Esophagus (tissue), 2 donors: Measurements from ENCODE around the gene ACADVL. TPM values are rescaled to one million over a fixed set of nuclear protein-coding genes. Genes with fewer than 3 reads are reported as not detected.

ENCODE experiments used
- polyA plus RNA-seq, 2 donors: library from polyadenylated mRNA; stranded (reverse); fragments of 200-250 nt; gene quantifications; one replicate each; pipeline ENCODE4 v1.2.3, GENCODE V29; 2013
- donor health status: healthy with polysubstance abuse.
- donor health status: Bipolar disorder and iron deficiency.

Gene ACADVL
- polyA plus RNA-seq, 2 donors = 484 to 979 TPM

Other genes starting within 250 kb of the ACADVL start
- gene ALOX12, start 223.9 kb upstream of the ACADVL start, polyA plus RNA-seq = 10 to 100 TPM; 54.4 to 66.5 TPM
- 100 to 1,000 TPM; 216 to 253 TPM for gene RNASEK, start 207.3 kb upstream of the ACADVL start, polyA plus RNA-seq
- 1 to 10 TPM; 1.5 to 1.8 TPM for gene BCL6B, start 196.9 kb upstream of the ACADVL start, polyA plus RNA-seq
- gene SLC16A13, start 183.9 kb upstream of the ACADVL start, polyA plus RNA-seq = 1 to 10 TPM; 4.8 TPM
- 1 to 10 TPM; 1.9 to 2.3 TPM for gene SLC16A11, start 175.8 kb upstream of the ACADVL start, polyA plus RNA-seq
- 1 to 10 TPM; 1.7 to 6.0 TPM for gene CLEC10A, start 139.7 kb upstream of the ACADVL start, polyA plus RNA-seq
- under 1 TPM; 0.24 to 1.00 TPM for gene ASGR2, start 105.1 kb upstream of the ACADVL start, polyA plus RNA-seq
- gene ASGR1, start 40.6 kb upstream of the ACADVL start, polyA plus RNA-seq = 1 to 10 TPM in 1 of 2 donors, under 1 TPM in 1; 0.84 to 2.0 TPM
- gene DLG4, start 102 bp upstream of the ACADVL start, polyA plus RNA-seq = 10 to 100 TPM in 1 of 2 donors, 1 to 10 TPM in 1; 3.2 to 11.8 TPM
- 10 to 100 TPM; 20.8 to 32.2 TPM for gene DVL2, start 14.6 kb downstream of the ACADVL start, polyA plus RNA-seq
- 10 to 100 TPM; 22.4 to 29.6 TPM for gene PHF23, start 19.5 kb downstream of the ACADVL start, polyA plus RNA-seq
- 100 to 1,000 TPM; 354 to 393 TPM for gene GABARAP, start 22.5 kb downstream of the ACADVL start, polyA plus RNA-seq
- 10 to 100 TPM; 42.4 to 58.5 TPM for gene CTDNEP1, start 31.8 kb downstream of the ACADVL start, polyA plus RNA-seq
- 10 to 100 TPM; 14.7 to 39.0 TPM for gene ELP5, start 32.3 kb downstream of the ACADVL start, polyA plus RNA-seq
- gene CLDN7, start 42.5 kb downstream of the ACADVL start, polyA plus RNA-seq = 100 to 1,000 TPM; 271 to 275 TPM
- 1 to 10 TPM; 5.4 to 7.6 TPM for gene SLC2A4, start 61.8 kb downstream of the ACADVL start, polyA plus RNA-seq
- gene YBX2, start 74.7 kb downstream of the ACADVL start, polyA plus RNA-seq = 10 to 100 TPM in 1 of 2 donors, 1 to 10 TPM in 1; 2.8 to 13.0 TPM
- 100 to 1,000 TPM; 597 to 599 TPM for gene EIF5A, start 87.7 kb downstream of the ACADVL start, polyA plus RNA-seq
- gene GPS2, start 95.4 kb downstream of the ACADVL start, polyA plus RNA-seq = 10 to 100 TPM; 54.5 to 56.5 TPM
- 10 to 100 TPM; 15.7 to 32.1 TPM for gene NEURL4, start 109.4 kb downstream of the ACADVL start, polyA plus RNA-seq
- gene ACAP1, start 116.6 kb downstream of the ACADVL start, polyA plus RNA-seq = 1 to 10 TPM; 5.3 to 9.7 TPM
- gene KCTD11, start 132.2 kb downstream of the ACADVL start, polyA plus RNA-seq = 10 to 100 TPM; 39.3 to 75.9 TPM
- under 1 TPM in 1 of 2 donors, not detected in 1; 0.18 TPM for gene TMEM95, start 135.2 kb downstream of the ACADVL start, polyA plus RNA-seq
- gene TNK1, start 161.2 kb downstream of the ACADVL start, polyA plus RNA-seq = 1 to 10 TPM; 6.1 to 9.3 TPM
- gene PLSCR3, start 174.6 kb downstream of the ACADVL start, polyA plus RNA-seq = 10 to 100 TPM; 24.7 to 31.0 TPM
- gene TMEM256, start 184.2 kb downstream of the ACADVL start, polyA plus RNA-seq = 100 to 1,000 TPM; 105 to 158 TPM
- 1 to 10 TPM; 4.2 to 5.5 TPM for gene NLGN2, start 187.9 kb downstream of the ACADVL start, polyA plus RNA-seq
- not detected for gene SPEM1, start 200.4 kb downstream of the ACADVL start, polyA plus RNA-seq
- not detected for gene SPEM2, start 205.7 kb downstream of the ACADVL start, polyA plus RNA-seq
- gene SPEM3, start 208.9 kb downstream of the ACADVL start, polyA plus RNA-seq = not detected
- 1 to 10 TPM; 6.8 to 9.8 TPM for gene TMEM102, start 215.5 kb downstream of the ACADVL start, polyA plus RNA-seq
- gene FGF11, start 219.6 kb downstream of the ACADVL start, polyA plus RNA-seq = 10 to 100 TPM in 1 of 2 donors, 1 to 10 TPM in 1; 5.6 to 16.5 TPM
- gene CHRNB1, start 225.1 kb downstream of the ACADVL start, polyA plus RNA-seq = 1 to 10 TPM; 7.0 to 7.4 TPM